GM19240 (cell line): ENCODE measurements around the gene RYR1.
"Not testable (repeated sequence)": the region's sequence is repeated elsewhere in the genome, so short reads cannot be mapped to it uniquely, and the experiment has no call there.

ENCODE experiments used
- DNase-seq: peaks from one replicate; pipeline ENCODE4 v3.0.0; 2011; ENCODE audit warnings: low spot score; ENCODE audit not compliant: insufficient read length

The RYR1 gene

DNA sequence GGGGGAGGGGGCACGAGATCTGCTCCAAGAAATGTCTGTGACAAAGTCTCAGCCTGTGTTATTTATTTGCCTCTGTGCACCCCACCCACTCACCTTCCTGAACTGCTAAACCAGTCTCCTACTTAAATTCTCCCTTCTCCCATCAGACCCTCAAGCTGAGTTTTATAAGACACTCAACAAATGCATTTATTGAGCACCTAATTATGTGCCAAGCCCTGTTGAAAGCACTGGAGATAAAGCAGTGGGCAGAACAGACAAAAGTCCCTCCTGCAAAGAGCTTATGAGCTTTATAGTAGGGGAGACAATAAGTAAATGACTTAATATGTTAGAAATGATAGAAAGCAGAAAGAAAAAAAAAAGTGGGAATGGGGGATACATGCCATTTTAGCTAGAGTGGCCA is 34.0 kb upstream of the RYR1 start:
- no peak for DNase-seq

DNA sequence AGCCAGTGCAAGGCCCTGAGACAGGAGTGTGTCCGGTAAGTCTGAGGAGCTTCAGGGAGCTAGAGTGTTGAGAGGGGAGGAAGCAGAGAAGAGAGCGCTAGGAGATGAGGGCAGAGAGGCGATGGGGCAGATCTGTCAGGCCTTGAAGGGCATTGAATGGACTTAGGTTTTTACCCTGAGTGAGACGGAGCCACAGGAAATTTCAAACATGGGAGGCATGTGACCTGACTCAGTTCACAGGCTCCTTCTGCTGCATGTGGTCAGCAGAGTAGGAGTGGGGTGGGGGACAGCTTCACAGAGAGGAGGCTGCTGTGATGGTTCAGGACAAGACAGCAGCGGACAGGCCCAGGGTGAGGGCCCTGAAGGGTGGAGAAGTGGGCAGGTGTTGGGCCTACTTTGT is 33.1 kb upstream of the RYR1 start:
- DNase-seq, result no peak

DNA sequence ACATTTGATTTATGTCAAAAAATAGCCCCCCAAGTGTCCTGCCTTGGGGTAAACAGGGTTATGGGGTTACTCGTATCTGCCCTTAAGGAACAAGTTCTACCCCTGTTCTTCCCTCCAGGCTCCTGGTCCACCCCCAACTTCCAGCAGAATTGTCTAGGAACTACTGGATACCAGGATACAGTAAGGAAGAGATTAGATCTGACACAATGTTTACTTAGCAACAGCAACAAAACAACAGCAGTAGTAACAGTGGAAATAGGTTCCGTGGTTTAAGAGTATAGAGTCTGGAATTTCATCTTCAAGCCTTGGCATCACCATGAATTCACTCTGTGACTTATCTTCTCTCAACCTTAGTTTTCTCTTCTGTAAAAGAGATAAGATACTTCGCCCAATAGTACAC is 32.3 kb upstream of the RYR1 start:
- no peak for DNase-seq

- no peak for DNase-seq
Observed at GRCh38 chr19:38402623-38402966, 30.9 kb upstream of the RYR1 start.

GRCh38 chr19:38402967-38403674 is 30.4 kb upstream of the RYR1 start, which contains the start of gene FAM98C:
Gene FAM98C, plus strand, starts transcription at chr19:38403093. Its CDS starts 61 bp downstream, at chr19:38403154.
- peak; percentile 100 for DNase-seq

GRCh38 chr19:38404858-38405257 is 28.6 kb upstream of the RYR1 start:
- DNase-seq, result no peak

GRCh38 chr19:38405276-38405675 is 28.2 kb upstream of the RYR1 start:
- no peak for DNase-seq

DNA sequence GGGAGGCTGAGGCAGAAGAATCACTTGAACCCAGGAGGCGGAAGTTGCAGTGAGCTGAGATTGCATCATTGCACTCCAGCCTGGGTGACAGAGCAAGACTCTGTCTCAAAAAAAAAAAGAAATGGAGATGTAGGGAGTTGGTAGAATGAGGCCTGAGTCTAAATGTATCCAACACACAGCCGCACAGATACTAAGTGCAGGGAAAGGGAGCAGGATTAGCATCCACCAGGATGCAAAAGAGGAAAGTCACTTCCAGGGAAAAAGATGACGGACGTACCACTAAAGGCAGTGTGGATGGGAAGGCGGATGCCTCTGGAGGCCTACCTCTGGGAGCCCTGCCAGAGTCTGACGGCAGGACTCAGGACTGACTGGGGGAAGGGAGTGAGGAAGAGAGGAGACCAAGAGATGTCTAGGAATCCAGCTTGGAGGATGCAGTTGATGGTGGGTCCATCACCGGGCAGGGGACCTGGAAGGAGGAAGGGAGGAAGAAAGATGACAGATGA is 23.8 kb upstream of the RYR1 start:
- DNase-seq, result no peak

- not testable (repeated sequence) for DNase-seq
Observed at GRCh38 chr19:38410407-38410806, 23.1 kb upstream of the RYR1 start.

DNA sequence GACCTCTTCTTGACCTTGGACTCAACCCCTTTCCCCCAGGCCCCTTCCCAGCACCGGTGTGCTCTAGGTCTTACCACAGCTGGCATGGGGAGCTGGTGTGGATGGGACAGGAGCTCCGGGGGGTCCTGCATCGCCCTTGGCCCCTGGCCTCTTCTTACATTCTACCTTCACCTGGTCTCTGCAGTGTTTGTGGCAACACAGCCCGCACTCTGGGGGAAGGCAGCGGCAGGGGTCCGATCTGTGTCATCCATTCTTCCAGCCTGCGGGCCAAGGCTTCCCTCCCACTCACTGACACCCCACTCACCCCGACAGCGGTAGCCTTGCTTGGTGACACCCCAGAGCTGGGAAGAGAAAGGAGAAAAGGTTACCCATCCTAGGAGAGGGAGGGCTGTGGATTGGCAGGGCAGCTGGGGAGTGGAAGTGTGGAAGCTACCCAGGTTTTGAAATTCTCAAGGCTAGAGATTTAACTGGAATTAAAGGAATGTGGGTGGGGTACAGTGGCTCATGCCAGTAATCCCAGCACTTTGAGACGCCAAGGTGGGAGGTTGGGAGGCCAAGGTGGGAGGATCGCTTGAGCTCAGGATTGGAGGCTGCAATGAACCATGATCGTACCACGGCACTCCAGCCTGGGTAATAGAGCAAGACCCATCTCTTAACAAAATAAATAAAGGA is 22.3 kb upstream of the RYR1 start:
- DNase-seq, result no peak

DNA sequence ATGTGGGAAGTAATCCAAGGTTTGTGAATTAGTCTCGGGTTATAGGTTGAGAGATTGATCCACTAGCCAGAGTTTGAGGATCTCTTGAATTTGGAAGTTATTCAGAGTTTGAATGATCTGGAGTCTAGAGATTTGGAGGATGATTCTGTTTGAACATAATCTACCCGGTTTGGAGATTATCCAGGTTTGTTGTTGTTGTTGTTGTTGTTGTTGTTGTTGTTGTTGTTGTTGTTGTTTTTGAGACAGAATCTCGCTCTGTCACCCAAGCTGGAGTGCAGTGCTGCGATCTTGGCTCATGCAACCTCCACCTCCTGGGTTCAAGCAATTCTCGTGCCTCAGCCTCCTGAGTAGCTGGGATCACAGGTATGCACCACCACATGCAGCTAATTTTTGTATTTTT is 21.6 kb upstream of the RYR1 start:
- DNase-seq, result not testable (repeated sequence)

DNA sequence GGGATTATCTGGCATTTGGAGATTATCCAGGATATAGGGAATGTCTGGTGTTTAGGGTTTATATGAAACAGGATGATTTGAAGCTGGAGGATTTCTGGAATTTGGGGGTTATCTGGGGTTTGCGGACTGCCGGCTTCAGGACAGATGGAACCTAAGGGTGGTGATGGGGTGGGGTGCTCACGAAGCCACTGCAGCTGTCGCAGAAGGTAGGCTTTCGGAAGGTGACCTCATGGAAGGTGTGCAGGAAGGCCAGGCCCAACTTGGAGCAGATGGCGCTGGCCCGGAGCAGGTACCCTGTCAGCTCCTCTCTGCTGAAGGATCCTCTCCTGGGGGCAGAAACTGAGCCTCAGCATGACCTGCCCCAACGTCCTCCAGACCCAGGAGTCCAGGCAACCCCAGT is 21.0 kb upstream of the RYR1 start:
- no peak for DNase-seq

DNA sequence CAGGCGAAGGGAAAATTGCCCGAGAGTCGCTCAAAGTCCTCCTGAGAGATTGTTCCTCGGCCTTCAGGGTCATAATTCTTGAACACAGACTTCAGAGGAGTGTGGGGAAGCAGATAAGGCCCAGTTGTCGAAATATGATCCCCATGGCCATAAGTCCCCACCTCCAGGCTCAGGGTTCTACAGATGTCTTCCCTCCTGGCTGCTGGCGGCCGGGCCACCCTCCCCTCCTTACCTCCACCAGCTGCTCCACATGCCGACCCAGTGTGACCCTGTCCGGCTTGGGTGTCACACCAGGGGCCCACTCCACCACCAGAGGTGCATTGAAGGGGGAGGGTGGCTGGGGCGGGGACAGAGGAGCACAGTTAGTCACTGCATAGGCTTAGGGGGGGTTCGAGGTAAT is 20.5 kb upstream of the RYR1 start:
- no peak for DNase-seq

- no peak for DNase-seq
Observed at GRCh38 chr19:38413416-38413815, 20.1 kb upstream of the RYR1 start.

- no peak for DNase-seq
Observed at GRCh38 chr19:38417146-38417543, 16.3 kb upstream of the RYR1 start.

GRCh38 chr19:38417544-38418506 is 15.7 kb upstream of the RYR1 start:
- DNase-seq, result peak; percentile 41

GRCh38 chr19:38420935-38421334 is 12.6 kb upstream of the RYR1 start:
- no peak for DNase-seq

DNA sequence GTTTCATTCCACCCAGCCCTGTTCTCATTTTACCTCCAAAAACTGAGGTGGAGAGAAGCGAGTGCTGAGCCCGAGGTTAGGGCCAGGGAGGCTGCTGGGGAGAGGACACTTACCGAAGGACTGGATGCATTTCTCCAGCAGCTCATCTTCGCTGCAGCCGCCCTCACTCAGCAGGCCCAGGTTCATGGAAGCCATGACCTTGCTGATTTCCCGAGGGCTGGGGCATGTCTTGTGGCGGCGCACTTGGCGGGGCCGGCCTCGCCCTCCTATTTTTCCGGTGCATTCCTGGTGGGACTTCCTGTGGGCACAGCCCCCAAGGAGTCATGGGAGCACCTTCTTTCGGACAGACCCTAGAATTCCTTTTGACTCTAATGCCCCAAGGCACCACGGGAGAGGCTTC is 11.6 kb upstream of the RYR1 start:
- no peak for DNase-seq

DNA sequence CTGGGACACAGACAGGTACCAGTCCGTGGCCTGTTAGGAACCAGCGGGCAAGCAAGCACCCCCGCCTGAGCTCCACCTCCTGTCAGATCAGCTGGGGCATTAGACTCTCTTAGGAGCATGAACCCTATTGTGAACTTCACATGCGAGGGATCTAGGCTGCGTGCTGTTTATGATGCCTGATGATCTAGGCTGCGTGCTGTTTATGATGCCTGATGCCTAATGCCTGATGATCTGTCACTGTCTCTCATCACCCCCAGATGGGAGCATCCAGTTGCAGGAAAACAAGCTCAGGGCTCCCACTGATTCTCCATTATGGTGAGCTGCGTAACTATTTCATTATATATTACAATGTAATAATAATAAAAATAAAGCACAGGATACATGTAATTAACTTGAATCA is 11.1 kb upstream of the RYR1 start:
- no peak for DNase-seq

GRCh38 chr19:38424272-38424671 is 9.2 kb upstream of the RYR1 start:
- no peak for DNase-seq

DNA sequence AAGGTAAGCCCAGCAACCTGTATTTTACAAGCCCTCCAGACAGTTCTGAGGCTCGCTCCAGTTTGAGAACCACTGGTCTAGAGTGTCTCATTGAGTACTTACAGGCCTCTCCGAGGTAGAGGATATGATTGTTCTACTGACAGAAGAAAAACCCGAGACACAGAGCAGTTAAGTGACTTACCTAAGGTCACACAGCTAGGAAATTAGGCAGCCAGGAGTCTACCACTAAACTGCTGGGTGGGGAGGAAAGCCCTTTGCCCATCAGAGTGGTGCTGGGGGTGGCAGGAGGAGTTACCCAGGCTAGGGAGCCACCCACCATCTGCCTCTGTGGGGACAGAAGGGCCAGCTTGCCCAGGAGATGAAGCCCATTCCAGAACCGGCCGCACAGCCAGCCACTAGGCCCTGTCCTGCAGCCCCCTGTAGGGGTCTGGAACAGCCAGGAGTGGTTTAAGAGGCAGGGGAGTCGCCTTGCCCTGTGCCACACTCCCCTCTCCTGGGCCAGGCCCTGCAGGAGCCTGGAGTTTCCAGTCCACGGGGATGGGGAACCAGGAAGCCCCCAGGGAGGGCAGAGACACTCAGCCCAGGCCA is 8.2 kb upstream of the RYR1 start:
- no peak for DNase-seq
